HG02943 (cell line): ENCODE measurements around the gene MRPL20.
"Not testable (repeated sequence)": the region's sequence is repeated elsewhere in the genome, so short reads cannot be mapped to it uniquely, and the experiment has no call there.

Source experiments
- ATAC-seq: cut with Tn5 transposase; IDR thresholded peaks from one replicate; pipeline ENCODE4 v1.9.1; 2021; ENCODE audit warnings: mild to moderate bottlenecking, low read depth, moderate library complexity; ENCODE audit not compliant: unreplicated experiment

The MRPL20 gene

GRCh38 chr1:1427106-1427819, 20.2 kb upstream of the MRPL20 start:
- no peak for ATAC-seq

DNA sequence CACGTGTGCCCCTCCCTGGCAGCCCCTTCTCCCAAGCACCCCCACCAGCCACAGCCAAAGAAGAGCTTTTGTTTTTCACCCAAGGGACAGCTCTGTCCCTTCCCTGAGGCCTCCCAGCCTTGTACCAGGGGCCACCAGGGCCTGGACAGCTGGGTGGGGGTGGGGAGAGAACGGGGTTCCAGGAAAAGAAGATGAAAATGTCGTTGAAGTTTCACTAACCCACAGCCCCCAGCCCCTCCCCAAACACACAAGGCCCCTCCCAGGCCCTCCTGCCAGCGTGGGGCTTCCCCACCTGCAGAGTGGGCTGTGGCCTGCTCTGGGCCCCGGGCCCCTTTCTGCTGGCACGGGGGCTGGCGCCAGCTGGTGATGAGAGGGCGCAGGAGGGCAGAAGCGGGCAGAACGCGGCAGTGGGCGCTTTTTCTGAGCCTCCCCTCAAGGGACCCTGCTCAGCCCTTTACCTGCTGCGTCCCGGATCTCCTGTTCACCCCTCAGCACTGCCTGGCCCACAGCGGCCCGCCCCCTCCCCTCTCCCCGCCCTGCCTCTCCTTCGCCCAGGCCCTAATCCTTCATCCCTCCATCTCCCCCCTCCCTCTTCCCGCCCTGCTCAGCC, 19.5 kb upstream of the MRPL20 start:
- no peak for ATAC-seq

GRCh38 chr1:1425753-1426495, 18.8 kb upstream of the MRPL20 start:
- no peak for ATAC-seq

DNA sequence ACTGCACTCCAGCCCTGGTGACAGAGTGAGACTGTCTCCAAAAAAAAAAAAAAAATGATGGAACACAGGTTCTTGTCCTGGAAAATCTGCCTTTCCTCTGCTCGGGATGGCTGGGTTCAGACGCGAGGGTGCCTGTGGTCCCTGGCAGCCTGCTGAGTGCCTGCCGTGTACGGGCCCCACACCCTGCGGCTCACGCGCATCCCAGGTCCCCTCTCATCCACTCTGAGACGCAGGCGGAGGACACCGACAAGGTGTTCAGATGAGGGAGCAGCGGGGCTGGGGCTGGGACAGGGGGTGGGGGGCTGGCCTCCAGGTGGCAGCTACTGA, 18.3 kb upstream of the MRPL20 start:
- ATAC-seq, result no peak

DNA sequence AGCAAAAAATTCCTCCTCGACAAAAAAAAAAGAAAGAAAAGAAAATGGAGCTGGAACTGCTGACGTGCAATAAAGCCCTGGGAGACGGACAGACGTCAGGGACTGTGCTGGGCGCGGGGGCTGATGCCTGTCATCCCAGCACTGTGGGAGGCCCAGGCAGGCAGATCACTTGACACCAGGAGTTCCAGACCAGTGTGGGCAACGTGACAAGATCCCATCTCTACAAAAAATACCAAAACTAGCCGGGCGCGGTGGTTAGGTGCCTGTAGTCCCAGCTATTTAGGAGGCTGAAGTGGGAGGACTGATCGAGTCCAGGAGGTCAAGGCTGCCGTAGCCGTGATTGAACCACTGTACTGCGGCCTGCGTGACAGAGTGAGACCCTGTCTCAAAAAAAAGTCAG, 17.6 kb upstream of the MRPL20 start:
- no peak for ATAC-seq

DNA sequence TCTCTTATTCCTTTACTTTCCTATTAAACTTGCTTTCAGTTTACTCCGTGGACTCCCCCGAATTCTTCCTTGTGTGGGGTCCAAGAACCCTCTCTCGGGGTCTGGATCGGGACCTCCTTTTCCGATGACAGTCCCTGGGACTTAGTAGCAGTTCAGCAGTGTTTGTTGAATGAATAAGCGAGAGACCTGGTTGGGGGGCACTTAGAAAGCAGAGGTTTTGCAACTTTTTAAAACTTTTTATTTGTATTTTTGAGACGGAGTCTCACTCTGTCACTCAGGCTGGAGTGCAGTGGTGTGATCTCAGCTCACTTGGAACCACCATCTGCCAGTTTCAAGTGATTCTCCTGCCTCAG, 16.1 kb upstream of the MRPL20 start:
- ATAC-seq, result no peak

DNA sequence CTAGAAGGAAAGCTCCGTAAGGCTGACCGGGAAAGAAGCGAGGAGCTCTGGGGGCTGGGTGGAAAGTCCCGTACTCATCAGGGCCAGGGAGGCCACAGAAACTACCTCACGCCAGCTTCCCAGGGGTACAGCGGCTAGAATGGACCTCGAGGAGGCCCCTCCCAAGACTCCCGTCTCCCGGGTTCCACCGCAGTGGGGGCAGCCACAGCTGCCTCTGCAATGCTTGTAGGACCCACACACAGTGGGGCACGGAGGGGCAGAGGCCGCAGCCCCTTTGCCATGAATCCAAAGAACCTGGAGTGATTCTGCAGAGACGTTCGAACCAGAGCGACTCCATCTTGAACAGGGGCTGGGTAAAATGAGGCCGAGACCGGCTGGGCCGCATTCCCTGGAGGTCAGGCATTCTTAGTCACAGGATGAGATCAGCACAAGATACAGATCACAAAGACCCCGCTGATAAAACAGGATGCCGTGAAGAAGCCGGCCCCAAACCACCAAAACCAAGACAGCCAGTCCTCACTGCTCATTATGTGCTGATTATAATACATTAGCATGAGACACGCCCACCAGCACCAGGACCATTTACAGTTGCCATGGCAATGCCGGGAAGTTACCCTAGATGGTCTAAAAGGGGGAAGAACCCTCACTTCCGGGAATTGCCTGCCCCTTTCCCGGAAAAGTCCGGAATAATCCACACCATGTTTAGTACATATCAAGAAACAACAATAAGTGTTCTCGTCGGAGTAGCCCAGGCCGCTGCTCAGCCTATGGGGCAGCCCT, 15.6 kb upstream of the MRPL20 start:
- no peak for ATAC-seq

DNA sequence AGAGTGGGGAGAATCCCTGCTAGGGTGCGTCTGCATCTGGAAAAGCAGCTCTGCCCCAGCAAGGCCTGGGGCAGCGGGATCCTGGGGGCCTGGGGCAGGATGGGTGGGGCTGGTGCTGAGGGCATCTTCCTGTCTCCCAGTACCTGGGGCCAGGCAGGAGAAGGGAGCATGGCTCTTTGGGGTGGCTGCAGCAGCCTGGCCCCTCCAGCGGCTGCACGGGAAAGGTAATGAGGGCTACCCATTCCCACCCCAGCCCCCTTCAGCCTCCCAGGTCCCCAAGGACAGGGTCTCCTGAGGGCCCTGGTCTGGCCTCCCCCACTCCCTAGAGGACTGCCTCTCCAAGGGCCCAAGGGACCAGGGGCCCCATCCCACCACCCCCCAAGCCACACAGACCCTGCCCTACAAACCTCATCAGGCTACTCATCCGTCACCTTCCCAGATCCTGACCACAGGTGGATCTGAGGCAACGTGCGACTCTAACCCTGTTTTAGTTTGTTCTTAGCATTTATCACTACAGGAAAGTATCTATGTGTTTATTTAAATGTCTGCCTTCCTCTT, 14.9 kb upstream of the MRPL20 start:
- ATAC-seq, result no peak

DNA sequence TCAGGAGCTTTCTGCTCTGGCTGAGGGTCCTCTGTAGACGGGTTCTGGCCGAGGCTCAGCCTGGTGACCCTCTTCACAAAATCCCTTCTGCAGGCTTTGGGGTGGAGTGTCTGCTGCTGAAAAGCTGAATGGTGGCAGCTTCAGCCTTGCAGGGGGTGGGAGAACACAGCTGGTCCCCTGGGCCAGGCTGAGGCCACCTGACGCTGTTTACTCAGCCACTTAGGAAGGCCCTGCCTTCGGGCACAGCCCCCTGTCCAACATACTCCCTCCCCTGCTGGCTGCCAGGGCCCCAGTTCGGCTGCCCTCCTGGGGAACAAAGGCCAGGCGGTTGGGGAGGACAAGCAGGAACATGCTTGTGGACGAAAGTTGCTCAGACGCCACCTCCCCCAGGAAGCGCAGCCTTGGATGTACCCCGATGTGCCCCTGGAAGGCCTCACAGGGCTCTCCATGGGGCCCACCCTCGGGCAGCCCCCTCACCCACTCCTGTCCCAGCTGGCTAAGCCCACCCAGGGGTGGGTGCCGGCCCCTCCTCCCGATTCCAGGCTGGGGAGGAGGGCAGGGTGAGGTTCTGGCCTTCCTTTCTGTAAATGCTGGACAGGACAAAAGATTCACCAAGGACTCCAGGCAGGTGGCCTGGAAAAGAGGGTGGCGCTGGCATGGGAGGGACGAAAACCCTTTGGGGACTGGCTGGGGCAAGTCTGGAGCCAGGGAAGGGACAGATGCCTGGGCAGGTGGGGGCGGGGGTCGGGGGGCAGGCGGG, 14.2 kb upstream of the MRPL20 start, which contains the start of gene ANKRD65:
TSS of gene ANKRD65 (minus strand) at position 130 of the 760 bp plus-strand sequence. CDS start 271 bp downstream, outside the sequence.
- no peak for ATAC-seq

DNA sequence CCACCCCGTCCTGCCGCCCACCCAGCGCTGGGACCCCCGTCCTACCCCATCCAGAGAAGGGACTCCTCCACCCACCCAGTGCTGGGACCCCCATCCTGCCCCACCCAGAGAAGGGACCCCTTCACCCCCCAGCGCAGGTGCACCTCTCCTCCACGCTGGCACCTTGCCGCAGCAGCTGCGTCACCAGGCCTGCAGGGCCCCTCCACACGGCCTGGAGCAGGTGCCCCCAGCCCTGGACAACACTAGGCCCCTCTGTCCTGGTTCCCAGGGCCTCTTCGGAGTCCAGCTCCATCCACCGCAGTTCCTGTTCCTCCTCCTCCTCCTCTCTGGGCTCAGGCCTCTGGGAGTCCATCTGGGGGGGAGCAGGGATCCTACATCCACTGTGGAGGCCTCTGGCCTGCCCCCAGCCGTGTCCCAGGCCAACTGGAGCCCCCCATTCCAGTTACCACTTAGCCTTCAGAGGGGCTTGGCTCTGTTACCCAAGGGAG, 13.6 kb upstream of the MRPL20 start:
- no peak for ATAC-seq

DNA sequence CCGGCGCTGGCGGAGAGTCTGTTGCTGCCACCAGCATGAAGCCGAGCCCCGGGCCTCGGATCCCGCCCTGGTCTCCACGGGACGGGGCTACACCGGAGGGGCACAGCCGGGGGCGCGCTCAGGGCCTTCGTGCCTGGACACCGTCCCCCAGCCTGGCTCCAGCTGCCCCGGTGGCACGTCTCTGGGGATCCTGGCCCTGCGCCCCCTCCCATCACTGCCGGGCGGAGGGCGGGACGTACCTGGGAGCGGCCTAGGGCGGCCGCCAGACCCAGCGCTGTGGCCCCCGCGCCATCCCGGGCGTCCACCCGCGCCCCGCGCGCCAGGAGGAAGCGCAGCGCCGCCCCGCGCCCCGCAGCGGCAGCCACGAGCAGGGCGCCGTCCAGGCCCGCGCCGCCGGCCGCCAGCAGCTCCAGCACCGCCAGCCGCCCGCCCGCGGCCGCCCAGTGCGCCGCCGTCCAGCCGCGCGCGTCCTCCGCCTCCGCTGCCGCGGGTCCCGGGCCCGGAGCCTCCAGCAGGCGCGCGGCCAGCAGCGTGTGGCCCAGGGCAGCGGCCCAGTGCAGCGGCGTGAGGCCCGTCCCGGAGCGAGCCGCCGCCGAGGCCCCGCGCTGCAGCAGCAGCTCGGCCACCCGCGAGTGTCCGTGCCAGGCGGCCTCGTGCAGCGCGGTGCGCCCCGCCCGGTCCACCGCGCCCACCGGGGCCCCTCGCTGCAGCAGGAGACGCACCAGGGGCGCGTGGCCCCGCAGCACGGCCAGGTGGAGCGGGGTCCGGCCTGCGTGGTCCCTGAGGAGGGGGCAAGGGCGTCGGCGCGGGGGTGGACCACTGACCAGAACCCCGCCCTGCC, 12.9 kb upstream of the MRPL20 start:
- ATAC-seq, result no peak

- ATAC-seq, result no peak
Observed at GRCh38 chr1:1419363-1419812, 12.3 kb upstream of the MRPL20 start.

DNA sequence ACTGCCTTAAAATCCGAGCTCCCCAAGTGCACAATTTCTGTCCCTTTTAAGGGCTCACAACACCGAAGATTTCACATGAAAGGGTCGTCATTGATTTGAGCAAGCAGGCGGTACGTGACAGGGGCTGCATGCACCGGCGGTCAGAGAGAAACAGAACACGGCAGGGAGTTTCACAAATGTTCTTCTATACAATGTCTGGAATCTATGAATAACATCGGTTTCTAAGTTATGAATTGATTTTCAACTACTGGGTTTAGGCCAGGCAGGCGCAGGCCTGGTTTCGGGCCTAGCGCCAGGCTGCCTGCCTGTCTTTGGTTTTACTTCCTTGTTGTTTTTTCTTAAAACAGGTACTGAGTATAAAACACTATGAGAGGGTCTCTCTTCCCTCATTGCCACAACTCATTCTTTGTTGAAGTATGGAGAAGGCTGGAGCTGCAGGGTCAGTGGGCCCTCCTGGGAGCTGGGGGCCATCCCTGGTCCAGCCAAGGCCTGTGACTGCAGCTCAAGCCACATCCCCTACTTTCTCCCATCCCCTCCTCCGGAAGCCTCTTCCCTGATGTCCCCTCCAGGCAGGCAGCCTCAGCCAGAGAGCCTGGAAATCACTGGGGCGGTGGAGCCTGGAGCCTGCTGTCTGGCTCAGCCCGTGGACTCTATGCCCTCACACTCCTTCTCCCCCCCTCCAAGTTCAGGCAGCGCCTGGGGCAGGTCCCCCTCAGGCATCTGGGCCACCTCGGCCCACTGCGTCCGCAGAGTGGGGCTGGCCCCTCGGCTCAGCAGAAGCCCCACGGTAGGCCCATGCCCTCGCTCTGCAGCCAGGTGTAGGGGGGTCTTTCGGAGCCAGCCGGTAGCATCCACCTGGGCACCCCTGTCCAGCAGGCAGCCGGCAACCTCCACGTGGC, 11.6 kb upstream of the MRPL20 start:
- no peak for ATAC-seq

DNA sequence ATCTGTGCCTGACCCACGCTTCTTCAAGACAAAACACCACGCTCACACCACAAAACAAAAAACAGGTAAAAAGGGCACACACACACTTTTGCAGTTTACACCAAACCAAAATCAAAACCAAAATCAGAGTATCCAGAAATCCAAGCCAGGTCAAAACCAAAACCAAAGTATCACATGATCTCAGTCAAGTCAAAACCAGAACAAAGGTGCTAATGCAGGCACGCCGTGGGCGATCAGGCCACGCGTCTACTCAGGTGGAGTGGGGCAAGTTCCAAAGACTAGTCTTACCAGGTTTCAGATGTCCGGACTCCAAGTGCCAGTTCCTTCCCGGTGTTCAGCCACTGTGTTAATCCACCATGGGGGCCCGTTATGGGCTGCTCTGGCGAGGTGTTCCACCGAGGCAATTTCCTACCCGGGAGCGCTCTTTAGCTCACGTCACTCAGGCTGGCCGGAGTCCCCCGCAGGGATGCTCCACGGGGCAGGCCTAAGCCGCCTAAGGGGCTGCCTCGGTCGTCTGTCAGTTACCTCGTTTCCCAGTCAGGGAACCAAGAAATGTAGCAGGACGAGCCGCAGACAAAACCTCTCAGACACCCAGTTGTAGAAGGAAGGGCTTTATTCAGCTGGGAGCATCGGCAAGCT, 10.9 kb upstream of the MRPL20 start:
- ATAC-seq, result not testable (repeated sequence)

GRCh38 chr1:1417396-1417795, 10.3 kb upstream of the MRPL20 start:
- ATAC-seq, result not testable (repeated sequence)

DNA sequence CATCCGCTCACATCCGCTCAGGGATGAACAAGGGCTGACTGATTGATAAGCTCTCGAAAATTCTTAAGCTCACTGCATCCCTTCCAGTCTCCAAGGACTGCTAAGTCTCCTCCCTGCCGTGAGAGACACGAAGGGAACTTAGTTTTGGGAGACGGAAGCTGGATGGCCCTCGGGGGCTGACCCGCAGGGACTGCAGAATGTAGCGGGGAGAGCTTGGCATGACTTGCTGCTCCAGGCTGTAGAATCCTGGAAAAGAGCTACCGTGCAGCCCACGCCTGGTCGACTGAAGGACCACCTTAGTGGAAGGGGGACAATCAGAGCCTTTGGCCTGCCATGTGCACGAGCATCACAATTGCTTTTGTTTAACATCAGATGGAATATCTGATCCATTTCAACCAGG, 8.7 kb upstream of the MRPL20 start:
- no peak for ATAC-seq

- not testable (repeated sequence) for ATAC-seq
Observed at GRCh38 chr1:1412311-1412902, 5.3 kb upstream of the MRPL20 start.
